ENCODE results near the gene SLC12A9.

DNA sequence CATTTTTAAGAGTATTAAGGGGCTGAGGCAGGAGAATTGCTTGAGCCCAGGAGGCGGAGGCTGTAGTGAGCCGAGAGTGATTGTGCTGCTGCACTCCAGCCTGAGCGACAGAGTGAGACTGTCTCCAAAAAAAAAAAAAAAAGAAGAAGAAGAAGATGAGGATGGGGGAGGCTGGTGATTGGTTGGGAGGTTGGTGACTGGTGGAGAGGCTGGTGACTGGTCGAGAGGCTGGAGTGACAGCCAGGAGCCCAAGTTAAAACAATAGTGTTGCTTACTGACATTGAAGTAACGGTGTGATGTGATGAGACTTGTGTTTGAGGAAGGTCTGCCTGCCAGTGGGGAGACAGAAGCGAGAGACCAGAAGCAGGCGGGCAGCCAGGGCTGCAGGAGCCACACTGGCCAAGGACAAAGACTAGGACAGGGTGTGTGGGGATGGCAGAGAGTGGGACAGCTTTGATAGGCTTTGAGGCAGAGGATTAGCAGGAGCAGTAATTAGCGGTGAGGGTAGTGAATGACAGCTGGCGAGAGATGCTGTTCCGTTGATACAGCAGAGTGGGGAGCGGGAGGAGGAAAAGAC, 27.3 kb downstream of the SLC12A9 start:
- TF ChIP-seq, protein P1, sequence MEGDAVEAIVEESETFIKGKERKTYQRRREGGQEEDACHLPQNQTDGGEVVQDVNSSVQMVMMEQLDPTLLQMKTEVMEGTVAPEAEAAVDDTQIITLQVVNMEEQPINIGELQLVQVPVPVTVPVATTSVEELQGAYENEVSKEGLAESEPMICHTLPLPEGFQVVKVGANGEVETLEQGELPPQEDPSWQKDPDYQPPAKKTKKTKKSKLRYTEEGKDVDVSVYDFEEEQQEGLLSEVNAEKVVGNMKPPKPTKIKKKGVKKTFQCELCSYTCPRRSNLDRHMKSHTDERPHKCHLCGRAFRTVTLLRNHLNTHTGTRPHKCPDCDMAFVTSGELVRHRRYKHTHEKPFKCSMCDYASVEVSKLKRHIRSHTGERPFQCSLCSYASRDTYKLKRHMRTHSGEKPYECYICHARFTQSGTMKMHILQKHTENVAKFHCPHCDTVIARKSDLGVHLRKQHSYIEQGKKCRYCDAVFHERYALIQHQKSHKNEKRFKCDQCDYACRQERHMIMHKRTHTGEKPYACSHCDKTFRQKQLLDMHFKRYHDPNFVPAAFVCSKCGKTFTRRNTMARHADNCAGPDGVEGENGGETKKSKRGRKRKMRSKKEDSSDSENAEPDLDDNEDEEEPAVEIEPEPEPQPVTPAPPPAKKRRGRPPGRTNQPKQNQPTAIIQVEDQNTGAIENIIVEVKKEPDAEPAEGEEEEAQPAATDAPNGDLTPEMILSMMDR (IDR thresholded peaks at IDR 0.05; ENCODE audit: low read depth, low read length, poor library complexity, severe bottlenecking) = no peak
- no peak for TF ChIP-seq EZH2phosphoT487 (IDR thresholded peaks at IDR 0.05; ENCODE audit: borderline replicate concordance, low read length)
